Hepatocyte (in vitro differentiated cells): ENCODE results near the gene NFIA.

Experiments
- CTCF ChIP-seq: fragments of 200-600 bp; sonication (generic); IDR thresholded peaks from 2 replicates; pipeline ENCODE4 v1.5.1; 2016; ENCODE audit warnings: antibody characterized with exemption, mild to moderate bottlenecking; ENCODE audit not compliant: poor library complexity
- EZH2 ChIP-seq: fragments of 200-600 bp; sonication (generic); IDR thresholded peaks from 2 replicates; pipeline ENCODE4 v1.6.1; 2016; ENCODE audit warnings: antibody characterized with exemption, mild to moderate bottlenecking, borderline replicate concordance

GRCh38 chr1:61157468-61157987 lies 75.2 kb downstream of the NFIA start:
- no peak for TF ChIP-seq CTCF
- no peak for TF ChIP-seq EZH2
